ENCODE results near the gene MAFG. TPM values are rescaled to one million over a fixed set of nuclear protein-coding genes. Genes with fewer than 3 reads are reported as not detected.

Gene MAFG
- total and polyA plus RNA-seq, 2 of the 13 experiments (the other 11 are each of a cell fraction or from before 2014, with no cell fraction given), result 14.5 to 20.0 TPM

DNA sequence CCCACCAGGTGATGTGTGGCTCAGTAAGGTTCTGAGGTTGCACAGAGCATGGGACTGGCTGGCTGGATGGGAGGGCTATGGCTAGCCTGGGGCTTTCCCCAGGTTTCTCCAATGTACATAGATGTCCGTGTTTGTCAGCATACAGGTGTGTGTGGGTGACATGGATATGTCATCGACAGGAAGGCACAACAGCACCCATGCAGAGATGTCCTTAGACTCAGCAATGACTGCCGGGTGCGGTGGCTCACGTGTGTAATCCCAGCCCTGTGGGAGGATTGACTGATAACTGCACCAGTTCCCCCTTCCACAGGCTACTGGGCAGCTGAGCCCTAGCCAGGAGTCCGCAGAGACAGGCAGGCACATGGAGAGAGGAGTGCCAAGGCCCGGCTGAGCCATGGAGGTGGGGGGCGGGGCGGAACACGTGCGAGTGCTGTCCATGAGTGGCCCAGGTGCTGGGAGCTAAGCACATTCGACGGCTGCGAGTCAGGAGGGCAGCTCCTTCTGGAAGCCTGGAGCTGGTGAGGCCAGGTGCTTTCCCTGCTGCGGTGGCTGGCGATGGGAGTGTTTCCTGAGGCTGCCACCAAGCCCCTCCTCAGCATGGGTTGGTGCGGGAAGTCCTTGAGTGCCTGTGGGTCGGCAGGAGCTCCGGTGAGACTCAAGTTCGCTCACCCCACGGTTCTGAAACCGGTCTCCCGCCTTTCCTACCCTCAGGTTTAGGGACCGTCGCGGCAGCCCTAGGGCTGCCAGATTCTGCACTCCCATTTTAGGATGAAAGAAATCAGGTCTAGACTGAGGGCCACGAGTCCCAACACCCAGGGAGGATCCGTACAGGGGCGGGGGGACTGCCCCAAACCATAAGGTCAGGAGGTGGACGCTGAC, 49.0 kb upstream of the MAFG start (continued):
- TF ChIP-seq, protein P1, sequence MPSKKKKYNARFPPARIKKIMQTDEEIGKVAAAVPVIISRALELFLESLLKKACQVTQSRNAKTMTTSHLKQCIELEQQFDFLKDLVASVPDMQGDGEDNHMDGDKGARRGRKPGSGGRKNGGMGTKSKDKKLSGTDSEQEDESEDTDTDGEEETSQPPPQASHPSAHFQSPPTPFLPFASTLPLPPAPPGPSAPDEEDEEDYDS (CRISPR knock-in tag; IDR thresholded peaks at IDR 0.05), result no peak
- TF ChIP-seq, protein P2, sequence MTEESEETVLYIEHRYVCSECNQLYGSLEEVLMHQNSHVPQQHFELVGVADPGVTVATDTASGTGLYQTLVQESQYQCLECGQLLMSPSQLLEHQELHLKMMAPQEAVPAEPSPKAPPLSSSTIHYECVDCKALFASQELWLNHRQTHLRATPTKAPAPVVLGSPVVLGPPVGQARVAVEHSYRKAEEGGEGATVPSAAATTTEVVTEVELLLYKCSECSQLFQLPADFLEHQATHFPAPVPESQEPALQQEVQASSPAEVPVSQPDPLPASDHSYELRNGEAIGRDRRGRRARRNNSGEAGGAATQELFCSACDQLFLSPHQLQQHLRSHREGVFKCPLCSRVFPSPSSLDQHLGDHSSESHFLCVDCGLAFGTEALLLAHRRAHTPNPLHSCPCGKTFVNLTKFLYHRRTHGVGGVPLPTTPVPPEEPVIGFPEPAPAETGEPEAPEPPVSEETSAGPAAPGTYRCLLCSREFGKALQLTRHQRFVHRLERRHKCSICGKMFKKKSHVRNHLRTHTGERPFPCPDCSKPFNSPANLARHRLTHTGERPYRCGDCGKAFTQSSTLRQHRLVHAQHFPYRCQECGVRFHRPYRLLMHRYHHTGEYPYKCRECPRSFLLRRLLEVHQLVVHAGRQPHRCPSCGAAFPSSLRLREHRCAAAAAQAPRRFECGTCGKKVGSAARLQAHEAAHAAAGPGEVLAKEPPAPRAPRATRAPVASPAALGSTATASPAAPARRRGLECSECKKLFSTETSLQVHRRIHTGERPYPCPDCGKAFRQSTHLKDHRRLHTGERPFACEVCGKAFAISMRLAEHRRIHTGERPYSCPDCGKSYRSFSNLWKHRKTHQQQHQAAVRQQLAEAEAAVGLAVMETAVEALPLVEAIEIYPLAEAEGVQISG (CRISPR knock-in tag; IDR thresholded peaks at IDR 0.05), result 0 out of 2 replicates have a peak, but pooled peaks have one; percentile 49
- TF ChIP-seq ZNF205 (CRISPR knock-in tag; IDR thresholded peaks at IDR 0.05) (no peak; the same call in 1 of the 2 replicates), MAZ (IDR thresholded peaks at IDR 0.05; ENCODE audit: borderline replicate concordance, low read depth, low read length) (no peak), MAZ (CRISPR knock-in tag; IDR thresholded peaks at IDR 0.05; ENCODE audit: low read depth) (no peak), CBFB (CRISPR knock-in tag; IDR thresholded peaks at IDR 0.05) (no peak), RBAK (CRISPR knock-in tag; IDR thresholded peaks at IDR 0.05) (no peak; the same call in 1 of the 2 replicates), ZFP36L2 (CRISPR knock-in tag; IDR thresholded peaks at IDR 0.05) (0 out of 2 replicates have a peak, but pooled peaks have one; percentile 64), NFE2L1 (CRISPR knock-in tag; IDR thresholded peaks at IDR 0.05; ENCODE audit: borderline replicate concordance) (no peak), EED (CRISPR knock-in tag; IDR thresholded peaks at IDR 0.05) (no peak), ZMYM4 (CRISPR knock-in tag; IDR thresholded peaks at IDR 0.05) (no peak), MED1 (CRISPR knock-in tag; IDR thresholded peaks at IDR 0.05) (no peak; the same call in 1 of the 2 replicates), KDM2A (CRISPR knock-in tag; IDR thresholded peaks at IDR 0.05; ENCODE audit: borderline replicate concordance, low read depth) (peak; percentile 63; the same call in 1 of the 2 replicates), ZNF607 (CRISPR knock-in tag; IDR thresholded peaks at IDR 0.05; ENCODE audit: borderline replicate concordance) (no peak), ZNF44 (CRISPR knock-in tag; IDR thresholded peaks at IDR 0.05) (no peak)
- TF ChIP-seq, protein P3, sequence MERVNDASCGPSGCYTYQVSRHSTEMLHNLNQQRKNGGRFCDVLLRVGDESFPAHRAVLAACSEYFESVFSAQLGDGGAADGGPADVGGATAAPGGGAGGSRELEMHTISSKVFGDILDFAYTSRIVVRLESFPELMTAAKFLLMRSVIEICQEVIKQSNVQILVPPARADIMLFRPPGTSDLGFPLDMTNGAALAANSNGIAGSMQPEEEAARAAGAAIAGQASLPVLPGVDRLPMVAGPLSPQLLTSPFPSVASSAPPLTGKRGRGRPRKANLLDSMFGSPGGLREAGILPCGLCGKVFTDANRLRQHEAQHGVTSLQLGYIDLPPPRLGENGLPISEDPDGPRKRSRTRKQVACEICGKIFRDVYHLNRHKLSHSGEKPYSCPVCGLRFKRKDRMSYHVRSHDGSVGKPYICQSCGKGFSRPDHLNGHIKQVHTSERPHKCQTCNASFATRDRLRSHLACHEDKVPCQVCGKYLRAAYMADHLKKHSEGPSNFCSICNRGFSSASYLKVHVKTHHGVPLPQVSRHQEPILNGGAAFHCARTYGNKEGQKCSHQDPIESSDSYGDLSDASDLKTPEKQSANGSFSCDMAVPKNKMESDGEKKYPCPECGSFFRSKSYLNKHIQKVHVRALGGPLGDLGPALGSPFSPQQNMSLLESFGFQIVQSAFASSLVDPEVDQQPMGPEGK (CRISPR knock-in tag; IDR thresholded peaks at IDR 0.05), result peak; percentile 19; the same call in 1 of the 2 replicates
- TF ChIP-seq, protein P4, sequence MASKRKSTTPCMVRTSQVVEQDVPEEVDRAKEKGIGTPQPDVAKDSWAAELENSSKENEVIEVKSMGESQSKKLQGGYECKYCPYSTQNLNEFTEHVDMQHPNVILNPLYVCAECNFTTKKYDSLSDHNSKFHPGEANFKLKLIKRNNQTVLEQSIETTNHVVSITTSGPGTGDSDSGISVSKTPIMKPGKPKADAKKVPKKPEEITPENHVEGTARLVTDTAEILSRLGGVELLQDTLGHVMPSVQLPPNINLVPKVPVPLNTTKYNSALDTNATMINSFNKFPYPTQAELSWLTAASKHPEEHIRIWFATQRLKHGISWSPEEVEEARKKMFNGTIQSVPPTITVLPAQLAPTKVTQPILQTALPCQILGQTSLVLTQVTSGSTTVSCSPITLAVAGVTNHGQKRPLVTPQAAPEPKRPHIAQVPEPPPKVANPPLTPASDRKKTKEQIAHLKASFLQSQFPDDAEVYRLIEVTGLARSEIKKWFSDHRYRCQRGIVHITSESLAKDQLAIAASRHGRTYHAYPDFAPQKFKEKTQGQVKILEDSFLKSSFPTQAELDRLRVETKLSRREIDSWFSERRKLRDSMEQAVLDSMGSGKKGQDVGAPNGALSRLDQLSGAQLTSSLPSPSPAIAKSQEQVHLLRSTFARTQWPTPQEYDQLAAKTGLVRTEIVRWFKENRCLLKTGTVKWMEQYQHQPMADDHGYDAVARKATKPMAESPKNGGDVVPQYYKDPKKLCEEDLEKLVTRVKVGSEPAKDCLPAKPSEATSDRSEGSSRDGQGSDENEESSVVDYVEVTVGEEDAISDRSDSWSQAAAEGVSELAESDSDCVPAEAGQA (IDR thresholded peaks at IDR 0.05; ENCODE audit: low read depth), result no peak
- TF ChIP-seq, protein P4 (CRISPR knock-in tag; IDR thresholded peaks at IDR 0.05; ENCODE audit: borderline replicate concordance), result no peak

All from HepG2 (cell line).